ENCODE measurements around the gene ZBTB3. TPM values are rescaled to one million over a fixed set of nuclear protein-coding genes. Genes with fewer than 3 reads are reported as not detected.

Gene ZBTB3
- polyA plus RNA-seq, 1 experiment = 3.7 TPM

GRCh38 chr11:62724171-62724570 is 29.8 kb downstream of the ZBTB3 start:
- CTCF ChIA-PET = interaction anchor here (1.3 to 1.4 kb wide), 2 partner anchors 62 to 329 kb away, joined by 4 to 7 read pairs; no protein-coding TSS in a partner anchor
- no peaks in the 10 kb centered on the region; the same call in 1 of the 2 replicates for H3K9me3 ChIP-seq (ENCODE audit: control insufficient read depth, insufficient read depth, low read length)
- no peaks in the 10 kb centered on the region for H3K27me3 ChIP-seq (ENCODE audit: control insufficient read depth, insufficient read depth, low read length)
- no peak overlapping the region for H3K27ac ChIP-seq (ENCODE audit: low read depth, low read length)
- DNase-seq (ENCODE audit: low read depth, low spot score) = no peak
- no peak for TF ChIP-seq CTCF (IDR thresholded peaks at IDR 0.05; ENCODE audit: low read depth, low read length)
- peak overlapping the region; percentile 99 for H3K4me3 ChIP-seq (ENCODE audit: low read depth, low read length)
- POLR2A ChIA-PET = interaction anchor here (0.7 kb wide), 1 partner anchor 66 kb away, joined by 3 read pairs; no protein-coding TSS in a partner anchor

- no peak for DNase-seq (ENCODE audit: low read depth, low spot score)
- H3K4me3 ChIP-seq (ENCODE audit: low read depth, low read length) = no peak overlapping the region
- H3K27ac ChIP-seq (ENCODE audit: low read depth, low read length) = no peak overlapping the region
- TF ChIP-seq CTCF (IDR thresholded peaks at IDR 0.05; ENCODE audit: low read depth, low read length) = 0 out of 2 replicates have a peak, but pooled peaks have one; percentile 26
- POLR2A ChIA-PET = no interaction called here
- CTCF ChIA-PET = interaction anchor here (1.5 kb wide), 1 partner anchor 8 kb away, joined by 3 read pairs; no protein-coding TSS in a partner anchor
- H3K9me3 ChIP-seq (ENCODE audit: control insufficient read depth, insufficient read depth, low read length) = no peaks in the 10 kb centered on the region; the same call in 1 of the 2 replicates
- H3K27me3 ChIP-seq (ENCODE audit: control insufficient read depth, insufficient read depth, low read length) = no peaks in the 10 kb centered on the region
These were observed 32.0 kb downstream of the ZBTB3 start for GRCh38 chr11:62721994-62722393.

GRCh38 chr11:62719302-62719978 is 34.5 kb downstream of the ZBTB3 start:
- POLR2A ChIA-PET = interaction anchor here (0.7 kb wide), 1 partner anchor 904 kb away, joined by 4 read pairs; no protein-coding TSS in a partner anchor
- no peaks in the 10 kb centered on the region; the same call in 1 of the 2 replicates for H3K9me3 ChIP-seq (ENCODE audit: control insufficient read depth, insufficient read depth, low read length)
- no peak for DNase-seq (ENCODE audit: low read depth, low spot score)
- H3K27ac ChIP-seq (ENCODE audit: low read depth, low read length) = no peak overlapping the region
- H3K27me3 ChIP-seq (ENCODE audit: control insufficient read depth, insufficient read depth, low read length) = no peaks in the 10 kb centered on the region
- H3K4me3 ChIP-seq (ENCODE audit: low read depth, low read length) = no peak overlapping the region
- CTCF ChIA-PET = interaction anchor here (0.6 to 1.1 kb wide), 2 partner anchors 38 to 96 kb away, joined by 3 to 5 read pairs; no protein-coding TSS in a partner anchor
- TF ChIP-seq CTCF (IDR thresholded peaks at IDR 0.05; ENCODE audit: low read depth, low read length) = no peak

GRCh38 chr11:62716816-62717215 is 37.1 kb downstream of the ZBTB3 start:
- H3K9me3 ChIP-seq (ENCODE audit: control insufficient read depth, insufficient read depth, low read length) = no peaks in the 10 kb centered on the region; the same call in 1 of the 2 replicates
- ChIA-PET CTCF (interaction anchor here (1.9 to 2.1 kb wide), 2 partner anchors 36 to 70 kb away, joined by 5 to 6 read pairs; no protein-coding TSS in a partner anchor), POLR2A (no interaction called here)

More at GRCh38 chr11:62716816-62717215, 37.1 kb downstream of the ZBTB3 start:
- DNase-seq (ENCODE audit: low read depth, low spot score) = no peak
- H3K27me3 ChIP-seq (ENCODE audit: control insufficient read depth, insufficient read depth, low read length) = no peaks in the 10 kb centered on the region
- no peak overlapping the region for H3K27ac ChIP-seq (ENCODE audit: low read depth, low read length)
- no peak for TF ChIP-seq CTCF (IDR thresholded peaks at IDR 0.05; ENCODE audit: low read depth, low read length)
- H3K4me3 ChIP-seq (ENCODE audit: low read depth, low read length) = no peak overlapping the region

Measured in AG04450 (cell line).